BJ (cell line): Measurements from ENCODE around the gene CLMN. TPM values are rescaled to one million over a fixed set of nuclear protein-coding genes. Genes with fewer than 3 reads are reported as not detected.

Source experiments
- CTCF ChIA-PET: fragments of 350-600 bp; formaldehyde crosslinking; extraction: SDS; loops from one replicate; lab custom pipeline; 2021; ENCODE audit warnings: antibody characterized with exemption, inconsistent platforms; lab: Yijun Ruan, JAX
- POLR2A ChIA-PET: fragments of 300-600 bp; sonication (Branson Sonifier 250); formaldehyde crosslinking; extraction: SDS; loops from one replicate; lab custom pipeline; 2021; ENCODE audit warnings: antibody characterized with exemption; lab: Charles Lee
- DNase-seq: peaks from one replicate; pipeline ENCODE4 v3.0.0-alpha.2; 2011; ENCODE audit warnings: low read depth
- H3K27me3 ChIP-seq: 2 replicates; pipeline ENCODE4 v1.6.0; 2011; ENCODE audit warnings: low read length; ENCODE audit not compliant: control insufficient read depth, insufficient read depth
- H3K36me3 ChIP-seq: 2 replicates; pipeline ENCODE4 v1.5.1; 2011; ENCODE audit warnings: low read length; ENCODE audit not compliant: control insufficient read depth, insufficient read depth
- H3K4me3 ChIP-seq: 2 replicates; pipeline ENCODE4 v1.5.1; 2011; ENCODE audit warnings: low read depth, mild to moderate bottlenecking, control low read depth, low read length
- CTCF ChIP-seq: IDR thresholded peaks from 2 replicates; pipeline ENCODE4 v1.5.1; 2011; ENCODE audit warnings: low read depth, mild to moderate bottlenecking, control low read depth, inconsistent platforms, low read length, moderate library complexity; ENCODE audit not compliant: insufficient read depth
- polyA plus RNA-seq: library from polyadenylated mRNA; depleted of rRNA; stranded (reverse); fragments of >200 nt; gene quantifications from 2 replicates; pipeline ENCODE4 v1.2.3, GENCODE V29; 2011

CLMN gene
- polyA plus RNA-seq, 1 experiment = 0.13 TPM

GRCh38 chr14:95310635-95311380 is 8.9 kb downstream of the CLMN start:
- CTCF ChIA-PET = no interaction called here
- no peak for TF ChIP-seq CTCF
- no peak for DNase-seq

GRCh38 chr14:95309261-95310051 is 10.3 kb downstream of the CLMN start:
- Histone ChIP-seq H3K4me3 (no peak overlapping the region), H3K36me3 (no peaks in the 10 kb centered on the region), H3K27me3 (no peaks in the 10 kb centered on the region)
- ChIA-PET POLR2A (no interaction called here), CTCF (no interaction called here)
- no peak for TF ChIP-seq CTCF
- no peak for DNase-seq

More at GRCh38 chr14:95310635-95311380, 8.9 kb downstream of the CLMN start:
- Histone ChIP-seq H3K4me3 (no peak overlapping the region), H3K27me3 (no peaks in the 10 kb centered on the region), H3K36me3 (no peaks in the 10 kb centered on the region)
- POLR2A ChIA-PET = no interaction called here

GRCh38 chr14:95308073-95308472 is 11.6 kb downstream of the CLMN start:
- H3K36me3 ChIP-seq = no peaks in the 10 kb centered on the region
- ChIA-PET CTCF (no interaction called here), POLR2A (no interaction called here)
- no peak for TF ChIP-seq CTCF
- H3K4me3 ChIP-seq = no peak overlapping the region
- DNase-seq = no peak
- H3K27me3 ChIP-seq = no peaks in the 10 kb centered on the region

GRCh38 chr14:95307402-95308041 is 12.2 kb downstream of the CLMN start:
- no peak for DNase-seq
- no peaks in the 10 kb centered on the region for H3K36me3 ChIP-seq
- no peak overlapping the region for H3K4me3 ChIP-seq
- no peak for TF ChIP-seq CTCF
- no peaks in the 10 kb centered on the region for H3K27me3 ChIP-seq
- ChIA-PET CTCF (no interaction called here), POLR2A (no interaction called here)

- CTCF ChIA-PET = no interaction called here
- POLR2A ChIA-PET = no interaction called here
Observed at GRCh38 chr14:95305940-95306339, 13.8 kb downstream of the CLMN start.

More at GRCh38 chr14:95305940-95306339, 13.8 kb downstream of the CLMN start:
- no peak for DNase-seq
- no peaks in the 10 kb centered on the region for H3K27me3 ChIP-seq
- no peak overlapping the region for H3K4me3 ChIP-seq
- no peak for TF ChIP-seq CTCF
- H3K36me3 ChIP-seq = no peaks in the 10 kb centered on the region
